HCT116 (cell line): ENCODE data around the gene PPIL4. TPM values are rescaled to one million over a fixed set of nuclear protein-coding genes. Genes with fewer than 3 reads are reported as not detected.

Source experiments
- ATAC-seq: fragments of 200-7000 bp; cut with Tn5 transposase; 2 replicates; pipeline ENCODE4 v1.9.1; 2020; ENCODE audit warnings: mild to moderate bottlenecking, moderate library complexity
- BruUV-seq: library from RNA; stranded (reverse); fragments of 400-500 nt; replicated peaks from 2 replicates; lab custom pipeline; 2021; lab: Mats Ljungman, UMichigan
- CTCF ChIA-PET: fragments of 300-600 bp; sonication (Branson Sonifier 250); formaldehyde crosslinking; loops from one replicate; lab custom pipeline; 2021; ENCODE audit warnings: antibody characterized with exemption; lab: Charles Lee
- POLR2A ChIA-PET: fragments of 300-600, 350-600 bp; sonication (Branson Sonifier 250); formaldehyde crosslinking; loops from one replicate; lab custom pipeline; 2021; ENCODE audit warnings: antibody characterized with exemption; lab: Charles Lee
- RAD21 ChIA-PET, 2 experiments: fragments of 300-600 bp; sonication (Branson Sonifier 250); formaldehyde crosslinking; loops; one replicate each; lab custom pipeline; 2023; ENCODE audit warnings: low total read pairs in 2 of 2; ENCODE audit not compliant: uncharacterized antibody in 2 of 2, unreplicated experiment in 2 of 2, low non-redundant PET in 1 of 2; lab: Charles Lee
- DNase-seq: peaks from one replicate; pipeline ENCODE4 v3.0.0-alpha.2; 2010; ENCODE audit warnings: low read depth, low spot score
- H2AFZ ChIP-seq: fragments of 200-600 bp; shearing (Covaris generic), sonication (generic); 2 replicates; pipeline ENCODE4 v1.6.1; 2017; ENCODE audit warnings: low read depth, mixed run types, mixed read lengths, antibody characterized with exemption, low read length; ENCODE audit not compliant: poor library complexity, severe bottlenecking
- H3K27ac ChIP-seq: 2 replicates; pipeline ENCODE4 v1.5.1; 2012; ENCODE audit warnings: low read depth, low read length
- H3K27me3 ChIP-seq: fragments of 200-600 bp; sonication (generic); 2 replicates; pipeline ENCODE4 v1.6.1; 2016; ENCODE audit warnings: mixed run types, low read length, mixed read lengths; ENCODE audit not compliant: insufficient read depth
- H3K36me3 ChIP-seq, 2 experiments: fragments of 200-500 bp in 1 of 2; fragments of 200-600 bp in 1 of 2; sonication (Bioruptor generic) in 1 of 2; sonication (generic) in 1 of 2; 2 replicates each; pipeline versions ENCODE4 v1.5.1 to v1.6.1; 2014 to 2016; ENCODE audit warnings: low read length in 2 of 2, inconsistent platforms in 1 of 2, mixed read lengths in 1 of 2, mixed run types in 1 of 2; ENCODE audit not compliant: insufficient read depth in 2 of 2, control insufficient read depth in 1 of 2
- H3K4me1 ChIP-seq, 2 experiments: fragments of 200-600 bp in 1 of 2; sonication (generic) in 1 of 2; 2 replicates each; pipeline versions ENCODE4 v1.5.1 to v1.6.1; 2012 to 2017; ENCODE audit warnings: low read length in 2 of 2, inconsistent platforms in 1 of 2, mild to moderate bottlenecking in 1 of 2, mixed read lengths in 1 of 2, mixed run types in 1 of 2, moderate library complexity in 1 of 2; ENCODE audit not compliant: insufficient read depth in 2 of 2, control insufficient read depth in 1 of 2
- H3K4me2 ChIP-seq: fragments of 200-600 bp; sonication (generic); 2 replicates; pipeline ENCODE4 v1.6.1; 2017; ENCODE audit warnings: mixed run types, low read length, mixed read lengths
- H3K4me3 ChIP-seq, 2 experiments: fragments of 200-600 bp in 1 of 2; sonication (generic) in 1 of 2; replicated peaks in 1 of 2; 2 replicates each; pipeline ENCODE4 v1.5.1; 2011 to 2016; ENCODE audit warnings: low read length in 2 of 2, control low read depth in 1 of 2, low read depth in 1 of 2, mild to moderate bottlenecking in 1 of 2, mixed read lengths in 1 of 2, mixed run types in 1 of 2
- H3K79me2 ChIP-seq: fragments of 200-600 bp; sonication (generic); 2 replicates; pipeline ENCODE4 v1.6.1; 2017; ENCODE audit warnings: mild to moderate bottlenecking, mixed run types, low read length, moderate library complexity, mixed read lengths; ENCODE audit not compliant: insufficient read depth
- H3K9ac ChIP-seq: fragments of 200-600 bp; sonication (generic); 2 replicates; pipeline ENCODE4 v1.6.1; 2016; ENCODE audit warnings: low read length, mixed read lengths
- H3K9me2 ChIP-seq: fragments of 200-600 bp; sonication (generic), shearing (Covaris generic); 2 replicates; pipeline ENCODE4 v1.6.1; 2017; ENCODE audit warnings: mixed run types, mild to moderate bottlenecking, moderate library complexity; ENCODE audit not compliant: insufficient read depth
- H3K9me3 ChIP-seq, 2 experiments: fragments of 200-500 bp in 1 of 2; fragments of 200-600 bp in 1 of 2; sonication (Bioruptor generic) in 1 of 2; sonication (generic) in 1 of 2; 2 replicates each; pipeline ENCODE4 v1.6.1; 2014 to 2017; ENCODE audit warnings: low read length in 2 of 2, mixed read lengths in 2 of 2, inconsistent platforms in 1 of 2, low read depth in 1 of 2, mild to moderate bottlenecking in 1 of 2, mixed run types in 1 of 2, moderate library complexity in 1 of 2; ENCODE audit not compliant: control insufficient read depth in 1 of 2, insufficient read depth in 1 of 2
- H4K20me1 ChIP-seq: fragments of 200-600 bp; sonication (generic), shearing (Covaris generic); 2 replicates; pipeline ENCODE4 v1.6.1; 2017; ENCODE audit warnings: mixed run types, mild to moderate bottlenecking, moderate library complexity; ENCODE audit not compliant: insufficient read depth
- CTCF ChIP-seq, 3 experiments: fragments of 200-600 bp in 1 of 3; sonication (generic) in 1 of 3; IDR thresholded peaks in 2 of 3; conservative IDR thresholded peaks in 1 of 3; 2 replicates each; pipeline ENCODE4 v1.5.1; 2012 to 2017; ENCODE audit warnings: low read depth in 2 of 3, low read length in 2 of 3, antibody characterized with exemption in 1 of 3, borderline replicate concordance in 1 of 3, control low read depth in 1 of 3, mild to moderate bottlenecking in 1 of 3, mixed read lengths in 1 of 3, mixed run types in 1 of 3, moderate library complexity in 1 of 3; ENCODE audit not compliant: insufficient read depth in 1 of 3
- EGR1 ChIP-seq: IDR thresholded peaks from 2 replicates; pipeline ENCODE4 v1.6.1; 2012; ENCODE audit warnings: low read depth
- JUND ChIP-seq: IDR thresholded peaks from 2 replicates; pipeline ENCODE4 v1.6.1; 2012
- MAX ChIP-seq: IDR thresholded peaks from 2 replicates; pipeline ENCODE4 v1.6.1; 2012
- RAD21 ChIP-seq: IDR thresholded peaks from 2 replicates; pipeline ENCODE4 v1.6.1; 2012; ENCODE audit warnings: low read depth, mild to moderate bottlenecking
- TCF7L2 ChIP-seq: IDR thresholded peaks from 2 replicates; pipeline ENCODE4 v1.7.0; 2011; ENCODE audit warnings: borderline replicate concordance, inconsistent platforms; ENCODE audit not compliant: insufficient read depth, insufficient read length; ENCODE audit errors: extremely low read depth
- ZFX ChIP-seq: fragments of 450-650 bp; IDR thresholded peaks from 2 replicates; pipeline ENCODE4 v1.6.1; 2017
- intact Hi-C: fragments of 100-400 bp; cut with micrococcal nuclease; formaldehyde crosslinking; loops from 2 replicates; pipeline ENCODE4 v1.10.0; 2022
- total RNA-seq: library from RNA; stranded (reverse); gene quantifications from one replicate; pipeline ENCODE4 v1.2.1, GENCODE V29; 2021; ENCODE audit not compliant: unreplicated experiment

PPIL4 gene
- total RNA-seq, 1 experiment from 2014 or later, result 31.0 TPM

GRCh38 chr6:149459761-149460160, 86.1 kb downstream of the PPIL4 start:
- no peak for DNase-seq
- ChIA-PET CTCF (no interaction called here), POLR2A (no interaction called here), RAD21 (no interaction called here)
- H4K20me1 ChIP-seq, result no peaks in the 10 kb centered on the region
- no peaks in the 10 kb centered on the region for H3K9me3 ChIP-seq
- H3K27me3 ChIP-seq, result no peaks in the 10 kb centered on the region
- H2AFZ ChIP-seq, result no peak overlapping the region
- no peak overlapping the region for H3K4me3 ChIP-seq
- no peaks in the 10 kb centered on the region for H3K79me2 ChIP-seq
- no peaks in the 10 kb centered on the region for H3K4me1 ChIP-seq
- TF ChIP-seq JUND (no peak), EGR1 (no peak), CTCF (IDR thresholded peaks at IDR 0.05 in 2 of 3, conservative IDR thresholded peaks at IDR 0.05 in 1 of 3; ENCODE audit: borderline replicate concordance in 1 of 3, insufficient read depth in 1 of 3, low read depth in 2 of 3, low read length in 2 of 3) (no peak), TCF7L2 (no peak), ZFX (no peak)
- no peak for ATAC-seq
- intact Hi-C loops, result no loop called here
- no TSS peak for BruUV-seq
- H3K9me2 ChIP-seq, result no peaks in the 10 kb centered on the region
- no peak overlapping the region for H3K9ac ChIP-seq
- no peak overlapping the region for H3K27ac ChIP-seq
- no peak overlapping the region for H3K4me2 ChIP-seq
- no peaks in the 10 kb centered on the region for H3K36me3 ChIP-seq

DNA sequence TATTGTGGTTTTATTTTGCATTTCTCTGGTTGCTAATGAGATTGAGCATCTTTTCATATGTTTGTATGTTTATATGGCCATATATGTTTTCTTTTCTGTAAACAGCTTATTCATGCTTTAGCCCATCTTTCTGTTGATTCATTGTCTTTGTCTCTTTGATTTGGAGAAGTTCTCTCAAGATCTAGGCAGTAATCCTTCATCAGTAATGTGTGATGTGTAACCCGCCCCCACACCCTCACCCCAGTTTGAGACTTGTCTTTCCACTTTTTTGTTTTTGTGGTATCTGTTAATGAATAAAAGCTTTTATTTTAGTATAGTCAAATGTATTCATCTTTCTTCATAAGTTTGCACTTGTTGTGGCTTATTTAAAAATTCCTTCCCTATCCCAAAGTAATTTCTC, 87.0 kb downstream of the PPIL4 start:
- ATAC-seq (no peak), DNase-seq (no peak)
- peaks cover 7 to 9% of the 10 kb centered on the region in 2 experiments; a peak in 3 of 4 replicates for H3K4me1 ChIP-seq
- no peak overlapping the region for H3K27ac ChIP-seq
- no peaks in the 10 kb centered on the region for H4K20me1 ChIP-seq
- no peaks in the 10 kb centered on the region for H3K79me2 ChIP-seq
- H2AFZ ChIP-seq, result no peak overlapping the region
- H3K4me2 ChIP-seq, result no peak overlapping the region
- H3K9me2 ChIP-seq, result no peaks in the 10 kb centered on the region
- no peaks in the 10 kb centered on the region for H3K27me3 ChIP-seq
- no peaks in the 10 kb centered on the region for H3K36me3 ChIP-seq
- TF ChIP-seq EGR1 (no peak), JUND (no peak), MAX (no peak), RAD21 (no peak)
- no peak overlapping the region for H3K9ac ChIP-seq
- POLR2A ChIA-PET, result no interaction called here
- CTCF ChIA-PET, result interaction anchor here (1.8 kb wide), 1 partner anchor 27 kb away, joined by 5 read pairs; no protein-coding TSS in a partner anchor
- H3K9me3 ChIP-seq, result no peaks in the 10 kb centered on the region
- RAD21 ChIA-PET, result no interaction called here
- BruUV-seq, result no TSS peak
- intact Hi-C loops, result no loop called here
- H3K4me3 ChIP-seq, result no peak overlapping the region
